MG63 (cell line): Measurements from ENCODE around the gene COL27A1. TPM values are rescaled to one million over a fixed set of nuclear protein-coding genes. Genes with fewer than 3 reads are reported as not detected.

Experiments used
- DNase-seq: peaks from one replicate; pipeline ENCODE4 v3.0.0-alpha.2; 2020
- H3K27me3 ChIP-seq: fragments of 250-450 bp; sonication (Bioruptor Pico); 2 replicates; pipeline ENCODE4 v1.5.1; 2020; ENCODE audit warnings: mild to moderate bottlenecking, moderate library complexity
- H3K36me3 ChIP-seq: fragments of 250-450 bp; sonication (Bioruptor Pico); 2 replicates; pipeline ENCODE4 v1.5.1; 2020; ENCODE audit warnings: mild to moderate bottlenecking, moderate library complexity
- H3K4me3 ChIP-seq: fragments of 250-450 bp; sonication (Bioruptor Pico); 2 replicates; pipeline ENCODE4 v1.5.1; 2020; ENCODE audit warnings: mild to moderate bottlenecking, moderate library complexity
- H3K9me3 ChIP-seq: fragments of 250-450 bp; sonication (Bioruptor Pico); 2 replicates; pipeline ENCODE4 v1.5.1; 2020; ENCODE audit warnings: mild to moderate bottlenecking, moderate library complexity
- total RNA-seq: library from RNA; depleted of rRNA; stranded (reverse); fragments of >200 nt; shearing (Covaris generic); gene quantifications from 2 replicates; pipeline ENCODE4 v1.2.3, GENCODE V29; 2014; ENCODE audit warnings: low replicate concordance; rRNA removed

Gene COL27A1
- total RNA-seq, 1 experiment from 2014 or later = 1.3 TPM

DNA sequence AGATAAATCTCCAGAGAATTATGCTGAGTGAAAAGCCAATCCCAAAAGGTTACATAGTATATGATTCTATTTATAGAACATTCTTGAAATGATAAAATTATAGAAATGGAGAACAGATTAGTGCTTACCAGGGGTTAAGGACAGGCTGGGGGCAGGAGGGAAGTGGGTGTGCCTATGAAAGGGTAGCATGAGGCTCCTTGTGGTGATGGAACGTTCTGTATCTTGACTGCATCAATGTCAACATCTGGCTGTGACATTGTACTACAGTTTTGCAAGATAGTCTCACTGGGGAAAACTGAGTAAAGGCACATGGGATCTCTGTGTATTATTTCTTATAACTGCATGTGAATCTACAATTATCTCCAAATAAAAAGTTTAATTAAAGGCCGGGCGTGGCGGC lies 196.6 kb downstream of the COL27A1 start:
- Histone ChIP-seq H3K27me3 (no peaks in the 10 kb centered on the region), H3K36me3 (no peaks in the 10 kb centered on the region; the same call in 1 of the 2 replicates), H3K9me3 (no peaks in the 10 kb centered on the region), H3K4me3 (no peak overlapping the region)
- no peak for DNase-seq

DNA sequence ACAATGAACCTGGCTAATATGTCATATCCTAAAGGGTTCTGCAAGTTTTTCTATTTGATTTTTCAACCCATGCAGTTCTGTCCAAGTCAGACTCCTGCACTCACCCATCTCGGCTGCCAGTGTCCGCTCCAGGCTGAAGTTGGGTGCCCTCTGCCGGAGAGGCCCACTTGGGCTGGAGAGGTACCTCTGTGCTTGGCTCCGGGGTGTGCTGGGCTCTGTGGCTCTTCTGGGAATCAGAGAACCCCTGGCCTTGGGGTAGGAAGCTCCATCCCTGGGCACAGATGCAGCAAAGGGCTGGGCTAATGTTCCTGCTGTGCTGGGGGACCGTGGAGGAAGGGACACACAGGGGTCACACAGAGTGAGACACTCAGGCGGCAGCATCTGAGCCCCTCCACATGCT lies 200.5 kb downstream of the COL27A1 start:
- no peaks in the 10 kb centered on the region for H3K36me3 ChIP-seq
- DNase-seq = no peak
- H3K4me3 ChIP-seq = no peak overlapping the region

DNA sequence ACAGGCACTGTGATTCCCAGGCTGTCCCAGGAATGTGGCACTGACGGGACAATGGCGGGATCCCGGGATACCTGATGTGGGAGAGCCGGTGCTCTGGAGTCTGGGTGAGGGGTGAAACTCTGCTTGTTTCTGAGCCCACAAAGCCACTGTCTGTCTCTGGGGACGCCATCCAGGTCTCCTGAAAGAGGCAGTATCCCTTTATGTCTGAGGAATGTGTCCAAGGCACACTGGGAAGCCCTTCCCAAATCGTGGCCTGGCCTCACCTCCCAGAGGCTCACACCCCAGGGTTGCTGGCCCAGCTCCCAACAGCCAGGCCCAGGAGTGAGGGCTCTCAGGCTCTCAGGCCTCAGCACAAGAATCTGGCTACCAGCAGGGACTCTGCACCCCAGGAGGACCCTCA lies 201.5 kb downstream of the COL27A1 start:
- DNase-seq = peak; percentile 30
- Histone ChIP-seq H3K36me3 (no peaks in the 10 kb centered on the region), H3K9me3 (no peaks in the 10 kb centered on the region), H3K4me3 (no peak overlapping the region), H3K27me3 (no peaks in the 10 kb centered on the region)

More for the DNA sequence above, 200.5 kb downstream of the COL27A1 start:
- Histone ChIP-seq H3K27me3 (no peaks in the 10 kb centered on the region), H3K9me3 (no peaks in the 10 kb centered on the region)

DNA sequence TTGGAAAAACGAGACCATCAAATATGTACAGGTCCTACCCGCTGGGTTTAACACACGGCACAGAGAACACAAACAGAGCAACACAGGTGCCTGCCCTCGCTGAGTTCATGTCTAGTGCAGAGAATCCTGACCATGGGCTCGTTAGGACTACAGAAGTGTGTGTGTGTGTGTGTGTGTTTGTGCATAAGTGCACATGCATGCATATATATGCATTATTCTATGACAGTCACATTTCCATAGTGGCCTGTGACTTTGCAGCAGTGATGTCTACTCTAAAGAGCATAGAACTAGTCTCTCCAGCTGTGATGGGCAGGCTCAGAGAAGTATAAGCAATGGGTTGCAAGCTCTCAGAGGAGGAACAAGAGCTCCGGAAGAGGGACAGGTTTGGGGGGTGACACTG lies 202.0 kb downstream of the COL27A1 start:
- no peak overlapping the region for H3K4me3 ChIP-seq
- H3K36me3 ChIP-seq = no peaks in the 10 kb centered on the region
- H3K9me3 ChIP-seq = no peaks in the 10 kb centered on the region
- no peak for DNase-seq
- no peaks in the 10 kb centered on the region for H3K27me3 ChIP-seq

DNA sequence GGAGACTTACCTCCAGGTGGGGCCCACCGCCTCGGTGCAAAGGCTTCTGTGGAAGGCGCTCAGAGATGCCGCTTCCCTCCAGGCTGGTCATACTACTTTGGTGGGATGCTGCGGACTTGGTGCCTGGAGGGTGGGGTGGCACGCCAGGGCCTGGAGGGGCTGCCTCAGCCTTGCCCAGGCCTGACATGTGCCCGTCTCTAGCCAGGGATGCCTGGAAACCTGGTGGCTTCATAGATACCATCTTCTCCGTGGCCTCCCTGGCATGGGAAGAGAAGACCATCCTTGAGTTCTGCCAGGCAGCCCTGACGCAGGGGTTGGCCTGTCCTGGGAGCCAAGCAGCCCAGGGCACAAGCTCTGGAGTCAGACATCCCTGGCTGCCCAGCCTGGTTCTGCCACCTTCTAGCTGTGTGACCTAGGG lies 202.6 kb downstream of the COL27A1 start:
- DNase-seq = no peak
- H3K36me3 ChIP-seq = no peaks in the 10 kb centered on the region
- no peak overlapping the region for H3K4me3 ChIP-seq
- no peaks in the 10 kb centered on the region for H3K27me3 ChIP-seq
- H3K9me3 ChIP-seq = no peaks in the 10 kb centered on the region

DNA sequence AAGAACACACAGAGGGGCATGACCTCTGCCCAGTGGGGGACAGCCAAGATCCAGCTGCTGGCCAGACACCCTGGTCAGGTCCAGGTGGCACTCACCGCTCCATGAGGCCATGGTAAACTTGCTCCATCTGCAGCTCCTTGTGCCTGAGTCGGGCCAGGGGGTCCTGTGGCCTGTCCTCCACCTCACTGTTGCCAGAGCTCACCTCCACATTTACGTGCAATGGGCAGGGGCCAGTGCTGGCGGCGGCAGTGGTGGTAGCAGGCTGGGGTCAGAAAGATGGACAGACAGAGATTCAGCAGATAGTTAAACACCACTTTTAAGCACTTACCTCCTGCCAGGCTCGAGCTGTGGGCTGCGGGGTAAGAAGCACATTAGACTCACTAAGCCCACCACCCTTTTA lies 204.5 kb downstream of the COL27A1 start:
- H3K4me3 ChIP-seq = no peak overlapping the region
- H3K36me3 ChIP-seq = no peaks in the 10 kb centered on the region
- H3K9me3 ChIP-seq = no peaks in the 10 kb centered on the region
- DNase-seq = no peak
- H3K27me3 ChIP-seq = no peaks in the 10 kb centered on the region

DNA sequence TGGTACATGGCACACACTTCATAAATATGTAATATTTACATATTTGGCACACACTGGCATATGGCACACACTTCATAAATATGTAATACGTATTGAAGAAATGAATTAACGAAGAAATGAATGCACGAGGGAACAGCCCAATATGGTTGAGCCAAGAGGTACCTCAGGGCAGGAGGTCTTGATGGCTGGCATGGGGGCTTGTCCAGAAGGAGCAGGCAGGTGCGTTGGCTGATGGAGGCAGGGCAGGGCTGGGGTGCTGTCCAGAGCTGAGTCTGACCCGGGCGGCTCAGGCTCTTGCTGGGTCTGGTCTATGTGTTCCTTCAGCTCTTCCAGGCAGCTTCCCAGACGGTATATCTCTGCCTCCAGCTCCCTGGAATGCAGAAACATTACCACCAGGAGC lies 206.2 kb downstream of the COL27A1 start:
- no peak for DNase-seq
- H3K4me3 ChIP-seq = no peak overlapping the region
- no peaks in the 10 kb centered on the region for H3K27me3 ChIP-seq
- no peaks in the 10 kb centered on the region for H3K9me3 ChIP-seq
- no peaks in the 10 kb centered on the region for H3K36me3 ChIP-seq

Other genes starting within 250 kb of the COL27A1 start
- gene AMBP, start 77.2 kb upstream of the COL27A1 start, total RNA-seq = 0.26 TPM in 1 of 2 replicates, not detected in the other
- gene KIF12, start 56.2 kb upstream of the COL27A1 start, total RNA-seq = not detected in 2 replicates
- not detected in 2 replicates for gene ORM1, start 167.6 kb downstream of the COL27A1 start, total RNA-seq
- gene ORM2, start 174.3 kb downstream of the COL27A1 start, total RNA-seq = not detected in 2 replicates
- 0.17 and 1.4 TPM in 2 replicates for gene AKNA, start 232.4 kb downstream of the COL27A1 start, total RNA-seq